SK-N-SH treated with all-trans-retinoic acid at 6 μM for 48 hours (cell line): Measurements from ENCODE around the gene PPT2.

Experiments used
- ARNTL ChIP-seq: fragments of 450-650 bp; formaldehyde crosslinking; IDR thresholded peaks from 2 replicates; pipeline ENCODE4 v1.5.0; 2020; ENCODE audit warnings: low read depth, mild to moderate bottlenecking, moderate library complexity, borderline replicate concordance
- ESRRG ChIP-seq: fragments of 250-450 bp; sonication (Bioruptor Pico); IDR thresholded peaks from 2 replicates; pipeline ENCODE4 v1.6.1; 2021; ENCODE audit warnings: mild to moderate bottlenecking
- GLIS3 ChIP-seq: fragments of 250-450 bp; sonication (Bioruptor Pico); IDR thresholded peaks from 2 replicates; pipeline ENCODE4 v1.5.0; 2020; ENCODE audit warnings: mild to moderate bottlenecking, moderate library complexity
- OSR1 ChIP-seq: fragments of 250-450 bp; sonication (Bioruptor Pico); IDR thresholded peaks from 2 replicates; pipeline ENCODE4 v1.8.0; 2022; ENCODE audit warnings: moderate library complexity, mild to moderate bottlenecking, inconsistent platforms
- RARB ChIP-seq: fragments of 250-450 bp; sonication (Bioruptor Pico); IDR thresholded peaks from 2 replicates; pipeline ENCODE4 v1.8.0; 2021; ENCODE audit warnings: mild to moderate bottlenecking, moderate library complexity
- TOX ChIP-seq: fragments of 250-450 bp; sonication (Bioruptor Pico); IDR thresholded peaks from 2 replicates; pipeline ENCODE4 v1.8.0; 2021; ENCODE audit warnings: mild to moderate bottlenecking, moderate library complexity, borderline replicate concordance
- ZFP3 ChIP-seq: fragments of 250-450 bp; sonication (Bioruptor Pico); IDR thresholded peaks from 2 replicates; pipeline ENCODE4 v1.5.0; 2020; ENCODE audit warnings: mild to moderate bottlenecking, moderate library complexity
- ZFP30 ChIP-seq: fragments of 450-650 bp; formaldehyde crosslinking; IDR thresholded peaks from 2 replicates; pipeline ENCODE4 v1.5.0; 2022; ENCODE audit warnings: mild to moderate bottlenecking, moderate library complexity
- ZNF565 ChIP-seq: fragments of 450-650 bp; formaldehyde crosslinking; conservative IDR thresholded peaks from 2 replicates; pipeline ENCODE4 v1.5.0; 2020; ENCODE audit warnings: low read depth, mild to moderate bottlenecking, moderate library complexity
- ZNF70 ChIP-seq: fragments of 450-650 bp; formaldehyde crosslinking; IDR thresholded peaks from 2 replicates; pipeline ENCODE4 v1.5.0; 2020; ENCODE audit warnings: mild to moderate bottlenecking, moderate library complexity
- ZNF8 ChIP-seq: fragments of 450-650 bp; formaldehyde crosslinking; IDR thresholded peaks from 2 replicates; pipeline ENCODE4 v1.5.0; 2020; ENCODE audit warnings: mild to moderate bottlenecking, moderate library complexity
- TF ChIP-seq, protein P1 (sequence below): fragments of 250-450 bp; sonication (Bioruptor Pico); IDR thresholded peaks from 2 replicates; pipeline ENCODE4 v1.8.0; 2020; ENCODE audit warnings: mild to moderate bottlenecking, moderate library complexity, borderline replicate concordance
- TF ChIP-seq, protein P2 (sequence below): fragments of 250-450 bp; sonication (Bioruptor Pico); IDR thresholded peaks from 2 replicates; pipeline ENCODE4 v1.5.0; 2020; ENCODE audit warnings: mild to moderate bottlenecking, moderate library complexity
- TF ChIP-seq, protein P3 (sequence below): fragments of 250-450 bp; sonication (Bioruptor Pico); IDR thresholded peaks from 2 replicates; pipeline ENCODE4 v1.8.0; 2021; ENCODE audit warnings: low read depth, mild to moderate bottlenecking, moderate library complexity, borderline replicate concordance

DNA sequence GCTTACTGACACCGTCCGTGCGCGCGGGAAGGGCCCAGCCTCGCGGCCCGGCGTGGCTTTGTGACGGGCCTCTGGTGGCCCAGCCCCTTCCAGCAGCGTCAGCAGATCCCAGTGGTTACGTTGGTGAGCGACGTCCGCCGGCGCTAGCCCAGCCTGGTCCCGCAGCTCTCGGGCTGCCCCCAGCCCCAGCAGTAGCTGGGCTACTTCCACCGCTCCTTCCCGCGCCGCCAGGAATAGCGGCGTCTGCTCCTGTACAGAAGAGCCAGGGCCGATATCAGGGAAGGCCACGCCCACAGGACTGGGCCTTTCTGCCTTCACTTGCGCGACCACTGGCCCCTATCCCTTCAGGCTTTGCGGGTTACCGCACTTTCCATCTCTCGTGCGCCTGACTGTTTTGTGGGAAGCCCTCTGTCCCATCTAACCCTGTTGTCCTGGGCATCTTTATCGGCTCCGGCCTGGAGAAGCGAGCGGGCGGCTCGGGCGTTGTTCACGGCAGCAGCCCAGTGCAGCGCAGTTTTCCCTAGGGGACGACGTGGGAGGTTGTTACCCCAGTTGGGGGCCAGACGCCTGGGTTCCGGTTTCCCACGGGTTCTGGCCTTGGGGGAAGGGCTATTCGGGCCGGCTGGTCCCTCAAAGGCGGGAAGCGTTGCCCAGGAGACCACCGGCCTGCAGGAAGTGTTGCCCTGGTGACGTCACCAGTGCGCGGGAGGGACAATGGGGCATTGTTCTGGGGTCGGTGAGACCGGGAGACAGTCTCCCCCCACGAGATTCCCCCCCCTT is 42.2 kb downstream of the PPT2 start:
- TF ChIP-seq ARNTL: no peak
- no peak for TF ChIP-seq RARB
- TF ChIP-seq, protein P1, sequence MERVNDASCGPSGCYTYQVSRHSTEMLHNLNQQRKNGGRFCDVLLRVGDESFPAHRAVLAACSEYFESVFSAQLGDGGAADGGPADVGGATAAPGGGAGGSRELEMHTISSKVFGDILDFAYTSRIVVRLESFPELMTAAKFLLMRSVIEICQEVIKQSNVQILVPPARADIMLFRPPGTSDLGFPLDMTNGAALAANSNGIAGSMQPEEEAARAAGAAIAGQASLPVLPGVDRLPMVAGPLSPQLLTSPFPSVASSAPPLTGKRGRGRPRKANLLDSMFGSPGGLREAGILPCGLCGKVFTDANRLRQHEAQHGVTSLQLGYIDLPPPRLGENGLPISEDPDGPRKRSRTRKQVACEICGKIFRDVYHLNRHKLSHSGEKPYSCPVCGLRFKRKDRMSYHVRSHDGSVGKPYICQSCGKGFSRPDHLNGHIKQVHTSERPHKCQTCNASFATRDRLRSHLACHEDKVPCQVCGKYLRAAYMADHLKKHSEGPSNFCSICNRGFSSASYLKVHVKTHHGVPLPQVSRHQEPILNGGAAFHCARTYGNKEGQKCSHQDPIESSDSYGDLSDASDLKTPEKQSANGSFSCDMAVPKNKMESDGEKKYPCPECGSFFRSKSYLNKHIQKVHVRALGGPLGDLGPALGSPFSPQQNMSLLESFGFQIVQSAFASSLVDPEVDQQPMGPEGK (CRISPR knock-in tag): no peak; the same call in 1 of the 2 replicates
- TF ChIP-seq TOX (CRISPR knock-in tag): no peak; the same call in 1 of the 2 replicates
- TF ChIP-seq ZNF565 (CRISPR knock-in tag): no peak
- TF ChIP-seq ESRRG (CRISPR knock-in tag): no peak
- TF ChIP-seq, protein P2, sequence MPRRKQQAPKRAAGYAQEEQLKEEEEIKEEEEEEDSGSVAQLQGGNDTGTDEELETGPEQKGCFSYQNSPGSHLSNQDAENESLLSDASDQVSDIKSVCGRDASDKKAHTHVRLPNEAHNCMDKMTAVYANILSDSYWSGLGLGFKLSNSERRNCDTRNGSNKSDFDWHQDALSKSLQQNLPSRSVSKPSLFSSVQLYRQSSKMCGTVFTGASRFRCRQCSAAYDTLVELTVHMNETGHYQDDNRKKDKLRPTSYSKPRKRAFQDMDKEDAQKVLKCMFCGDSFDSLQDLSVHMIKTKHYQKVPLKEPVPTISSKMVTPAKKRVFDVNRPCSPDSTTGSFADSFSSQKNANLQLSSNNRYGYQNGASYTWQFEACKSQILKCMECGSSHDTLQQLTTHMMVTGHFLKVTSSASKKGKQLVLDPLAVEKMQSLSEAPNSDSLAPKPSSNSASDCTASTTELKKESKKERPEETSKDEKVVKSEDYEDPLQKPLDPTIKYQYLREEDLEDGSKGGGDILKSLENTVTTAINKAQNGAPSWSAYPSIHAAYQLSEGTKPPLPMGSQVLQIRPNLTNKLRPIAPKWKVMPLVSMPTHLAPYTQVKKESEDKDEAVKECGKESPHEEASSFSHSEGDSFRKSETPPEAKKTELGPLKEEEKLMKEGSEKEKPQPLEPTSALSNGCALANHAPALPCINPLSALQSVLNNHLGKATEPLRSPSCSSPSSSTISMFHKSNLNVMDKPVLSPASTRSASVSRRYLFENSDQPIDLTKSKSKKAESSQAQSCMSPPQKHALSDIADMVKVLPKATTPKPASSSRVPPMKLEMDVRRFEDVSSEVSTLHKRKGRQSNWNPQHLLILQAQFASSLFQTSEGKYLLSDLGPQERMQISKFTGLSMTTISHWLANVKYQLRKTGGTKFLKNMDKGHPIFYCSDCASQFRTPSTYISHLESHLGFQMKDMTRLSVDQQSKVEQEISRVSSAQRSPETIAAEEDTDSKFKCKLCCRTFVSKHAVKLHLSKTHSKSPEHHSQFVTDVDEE (CRISPR knock-in tag): 0 out of 2 replicates have a peak, but pooled peaks have one; percentile 18
- TF ChIP-seq ZFP30 (CRISPR knock-in tag): peak; percentile 22; the same call in 1 of the 2 replicates
- peak; percentile 14; the same call in 1 of the 2 replicates for TF ChIP-seq GLIS3 (CRISPR knock-in tag)
- no peak for TF ChIP-seq ZNF70
- TF ChIP-seq OSR1 (CRISPR knock-in tag): no peak
- TF ChIP-seq ZNF8 (CRISPR knock-in tag): peak; percentile 5; the same call in 1 of the 2 replicates
- TF ChIP-seq ZFP3 (CRISPR knock-in tag): peak; percentile 10; the same call in 1 of the 2 replicates
- TF ChIP-seq, protein P3, sequence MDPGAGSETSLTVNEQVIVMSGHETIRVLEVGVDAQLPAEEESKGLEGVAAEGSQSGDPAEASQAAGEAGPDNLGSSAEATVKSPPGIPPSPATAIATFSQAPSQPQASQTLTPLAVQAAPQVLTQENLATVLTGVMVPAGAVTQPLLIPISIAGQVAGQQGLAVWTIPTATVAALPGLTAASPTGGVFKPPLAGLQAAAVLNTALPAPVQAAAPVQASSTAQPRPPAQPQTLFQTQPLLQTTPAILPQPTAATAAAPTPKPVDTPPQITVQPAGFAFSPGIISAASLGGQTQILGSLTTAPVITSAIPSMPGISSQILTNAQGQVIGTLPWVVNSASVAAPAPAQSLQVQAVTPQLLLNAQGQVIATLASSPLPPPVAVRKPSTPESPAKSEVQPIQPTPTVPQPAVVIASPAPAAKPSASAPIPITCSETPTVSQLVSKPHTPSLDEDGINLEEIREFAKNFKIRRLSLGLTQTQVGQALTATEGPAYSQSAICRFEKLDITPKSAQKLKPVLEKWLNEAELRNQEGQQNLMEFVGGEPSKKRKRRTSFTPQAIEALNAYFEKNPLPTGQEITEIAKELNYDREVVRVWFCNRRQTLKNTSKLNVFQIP (CRISPR knock-in tag): no peak
